Gastroesophageal sphincter (tissue), 4 donors: ENCODE data around the gene FXYD6. TPM values are rescaled to one million over a fixed set of nuclear protein-coding genes. Genes with fewer than 3 reads are reported as not detected.

ENCODE experiments used
- ATAC-seq: fragments of 150-250 bp; one replicate; pipeline ENCODE4 v1.9.1; 2016; ENCODE audit warnings: mild to moderate bottlenecking, moderate library complexity
- H3K27ac ChIP-seq, 4 donors: fragments of 200-600 bp; sonication (generic) in 3 of 4; 1 replicate in 3 of 4; 2 replicates in 1 of 4; pipeline ENCODE4 v1.5.1; 2016 to 2019
- H3K27me3 ChIP-seq: fragments of 200-600 bp; sonication (generic); one replicate; pipeline ENCODE4 v1.5.1; 2019
- H3K36me3 ChIP-seq, 2 donors: fragments of 200-600 bp; sonication (generic); one replicate each; pipeline ENCODE4 v1.5.1; 2019; ENCODE audit warnings: control low read depth in 1 of 2
- H3K4me1 ChIP-seq, 3 donors: fragments of 200-600 bp; sonication (generic); 1 replicate in 2 of 3; 2 replicates in 1 of 3; pipeline ENCODE4 v1.5.1; 2016 to 2019; ENCODE audit warnings: control low read depth in 2 of 3
- H3K4me3 ChIP-seq, 2 donors: fragments of 200-600 bp; sonication (generic); one replicate each; pipeline ENCODE4 v1.5.1; 2019; ENCODE audit warnings: mild to moderate bottlenecking in 1 of 2, moderate library complexity in 1 of 2
- H3K9me3 ChIP-seq, 3 donors: fragments of 200-600 bp; sonication (generic); one replicate each; pipeline ENCODE4 v1.5.1; 2017 to 2019; ENCODE audit warnings: control low read depth in 2 of 3
- CTCF ChIP-seq, 4 experiments: fragments of 200-600 bp in 2 of 4; fragments of 450-650 bp in 2 of 4; sonication (generic) in 1 of 4; IDR thresholded peaks; one replicate each; pipeline ENCODE4 v1.5.1; 2017 to 2019; ENCODE audit warnings: antibody characterized with exemption in 4 of 4, mild to moderate bottlenecking in 2 of 4, moderate library complexity in 2 of 4
- EP300 ChIP-seq: sonication (generic); formaldehyde crosslinking; IDR thresholded peaks from one replicate; pipeline ENCODE4 v1.6.1; 2017; ENCODE audit warnings: antibody characterized with exemption, mild to moderate bottlenecking
- POLR2A ChIP-seq, 2 donors: fragments of 450-650 bp; IDR thresholded peaks; one replicate each; pipeline ENCODE4 v1.6.1; 2017; ENCODE audit warnings: antibody characterized with exemption in 2 of 2, mild to moderate bottlenecking in 2 of 2, moderate library complexity in 1 of 2
- POLR2AphosphoS5 ChIP-seq: sonication (generic); formaldehyde crosslinking; IDR thresholded peaks from one replicate; pipeline ENCODE4 v1.6.1; 2017; ENCODE audit warnings: antibody characterized with exemption
- WGBS, 2 donors: methylation state at CpG; one replicate each; pipeline ENCODE4 v1.1.5; 2018; ENCODE audit warnings: low coverage in 1 of 2; 5-methylcytosine and 5-hydroxymethylcytosine counted together
- total RNA-seq, 4 donors: library from RNA; depleted of rRNA; stranded (reverse); fragments of >200 nt; gene quantifications; one replicate each; pipeline ENCODE4 v1.1.0, GENCODE V29; 2016

The FXYD6 gene
- total RNA-seq, 4 donors from 2014 or later = 28.6 to 76.7 (median 74.4) TPM

- TF ChIP-seq EP300 (no peak), CTCF (IDR thresholded peaks at IDR 0.05) (no peak), POLR2A (IDR thresholded peaks at IDR 0.05) (no peak), POLR2AphosphoS5 (no peak)
- no peak for ATAC-seq
- Histone ChIP-seq H3K4me3 (peak overlapping the region; percentile 73 to 87), H3K27me3 (peaks cover 10% of the 10 kb centered on the region), H3K36me3 (no peaks in the 10 kb centered on the region), H3K27ac (peak overlapping the region; percentile 37 to 87 (median 82)), H3K4me1 (peaks cover 0 to 72% (median 19%) of the 10 kb centered on the region in 3 donors), H3K9me3 (no peaks in the 10 kb centered on the region)
- 0% methylated on average over 2 to 9 of the region's 9 CpGs for WGBS, 2 donors
These were observed 458 bp downstream of the FXYD6 start for GRCh38 chr11:117876059-117876340.

DNA sequence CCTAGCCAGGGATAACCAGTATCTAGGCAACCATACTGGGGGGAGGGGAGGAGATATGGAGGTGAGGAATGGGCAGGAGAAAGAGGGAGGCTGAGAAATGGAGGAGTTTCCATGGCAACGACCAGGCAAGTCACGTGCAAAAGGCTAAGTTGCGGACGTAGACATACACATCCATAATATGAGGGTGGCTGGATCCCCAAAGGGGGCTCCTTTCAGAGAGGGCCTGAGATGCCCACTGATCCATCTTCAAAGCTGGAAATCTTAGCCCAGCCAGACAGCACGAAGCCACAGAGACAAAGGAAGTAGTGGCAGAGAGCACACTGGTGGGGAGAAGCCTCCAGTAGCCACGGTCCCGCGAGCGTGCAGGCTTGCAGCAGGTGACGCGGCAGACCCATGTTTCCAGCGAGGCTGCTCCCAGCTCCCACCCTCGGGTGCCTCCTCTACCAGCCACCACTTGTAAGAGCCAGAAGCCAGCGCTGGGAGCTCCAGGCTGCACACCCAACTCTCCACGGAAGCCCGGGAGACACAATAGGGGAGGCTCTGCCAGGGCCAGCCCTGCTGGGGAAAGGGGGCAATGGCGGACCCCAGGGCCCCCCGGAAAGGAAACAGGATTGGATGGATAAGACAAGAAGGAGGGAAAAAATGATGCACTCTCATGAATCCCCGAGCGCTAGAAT is 938 bp downstream of the FXYD6 start:
- H3K27me3 ChIP-seq = peaks cover 10% of the 10 kb centered on the region
- H3K4me3 ChIP-seq = peak overlapping the region; percentile 73 to 87
- H3K27ac ChIP-seq = peak overlapping the region in 3 of 4 donors; percentile 80 to 87 (median 83)
- H3K4me1 ChIP-seq = peaks cover 0 to 73% (median 19%) of the 10 kb centered on the region in 3 donors
- ATAC-seq = no peak
- no peaks in the 10 kb centered on the region for H3K9me3 ChIP-seq
- 2 to 8% methylated on average over 2 to 19 of the region's 20 CpGs for WGBS, 2 donors
- H3K36me3 ChIP-seq = no peaks in the 10 kb centered on the region
- TF ChIP-seq POLR2AphosphoS5 (no peak), EP300 (no peak), CTCF (IDR thresholded peaks at IDR 0.05) (no peak), POLR2A (IDR thresholded peaks at IDR 0.05) (no peak)

GRCh38 chr11:117874910-117875381 is 1.5 kb downstream of the FXYD6 start:
- Histone ChIP-seq H3K27me3 (peaks cover 10% of the 10 kb centered on the region), H3K4me3 (peak overlapping the region in 1 of 2 donors; percentile 73), H3K4me1 (peaks cover 0 to 79% (median 20%) of the 10 kb centered on the region in 3 donors), H3K36me3 (no peaks in the 10 kb centered on the region), H3K27ac (peak overlapping the region in 3 of 4 donors; percentile 80 to 87 (median 83)), H3K9me3 (no peaks in the 10 kb centered on the region)
- TF ChIP-seq POLR2A (IDR thresholded peaks at IDR 0.05) (no peak), CTCF (IDR thresholded peaks at IDR 0.05) (no peak), EP300 (no peak), POLR2AphosphoS5 (no peak)
- ATAC-seq = no peak
- 75 to 86% methylated on average over 1 to 4 of the region's 4 CpGs for WGBS, 2 donors

DNA sequence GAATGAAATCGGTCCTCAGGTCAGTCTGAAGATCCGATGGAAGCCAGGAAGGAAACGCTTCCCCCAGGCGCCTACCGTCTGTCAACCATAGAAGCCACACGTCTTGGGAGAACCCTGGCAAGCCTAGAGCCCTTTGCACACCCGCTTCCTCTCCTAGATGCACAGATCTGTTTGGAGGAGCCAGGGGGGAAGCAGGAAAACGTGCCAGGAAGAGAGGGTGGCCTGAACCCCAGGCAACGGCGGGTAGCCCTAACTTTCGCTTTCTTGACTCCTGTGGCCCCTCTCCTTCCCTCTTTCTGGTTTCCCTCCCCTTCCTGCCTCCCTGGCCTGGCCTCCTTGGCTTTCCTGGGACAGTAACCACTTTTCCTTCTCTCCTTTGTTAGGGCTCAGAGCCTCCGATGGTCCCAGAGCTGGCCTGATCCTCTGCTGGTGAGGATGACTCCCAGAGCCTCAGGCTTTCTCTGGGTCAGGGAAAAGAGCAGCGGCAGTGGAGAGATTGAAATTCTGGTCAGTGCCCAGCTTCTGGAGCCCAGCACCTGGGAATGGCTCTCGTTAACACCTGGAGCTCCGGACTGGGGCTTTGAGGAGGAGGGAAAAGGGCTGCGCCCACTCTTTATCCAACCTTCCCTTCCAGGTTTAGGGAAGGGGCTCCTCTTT is 2.1 kb downstream of the FXYD6 start:
- Histone ChIP-seq H3K36me3 (no peaks in the 10 kb centered on the region), H3K4me3 (peak overlapping the region in 1 of 2 donors; percentile 73), H3K9me3 (no peaks in the 10 kb centered on the region), H3K4me1 (peaks cover 0 to 84% (median 23%) of the 10 kb centered on the region in 3 donors), H3K27ac (peak overlapping the region in 3 of 4 donors; percentile 80 to 87 (median 83)), H3K27me3 (peaks cover 10% of the 10 kb centered on the region)
- WGBS, 2 donors = 40% methylated on average over 3 to 12 of the region's 16 CpGs
- TF ChIP-seq POLR2AphosphoS5 (no peak), CTCF (IDR thresholded peaks at IDR 0.05) (no peak), EP300 (no peak), POLR2A (IDR thresholded peaks at IDR 0.05) (no peak)
- ATAC-seq = no peak

DNA sequence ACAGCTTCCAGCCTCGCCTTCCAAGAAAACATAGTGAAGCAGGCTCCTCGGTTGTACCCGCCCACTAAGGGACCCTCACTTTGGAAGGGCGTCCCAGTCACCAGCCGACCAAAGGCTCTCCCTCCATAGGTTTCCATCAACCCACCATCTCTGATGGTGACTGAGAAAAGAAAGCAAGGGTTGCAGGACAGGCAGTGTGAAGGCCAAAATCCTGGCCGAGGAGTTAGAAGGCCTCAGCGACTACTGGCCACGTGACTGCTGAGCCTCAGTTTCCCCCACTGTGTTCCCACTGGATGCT is 2.7 kb downstream of the FXYD6 start:
- Histone ChIP-seq H3K27ac (peak overlapping the region in 3 of 4 donors; percentile 80 to 87 (median 83)), H3K4me3 (no peak overlapping the region), H3K27me3 (peaks cover 10% of the 10 kb centered on the region), H3K9me3 (no peaks in the 10 kb centered on the region), H3K36me3 (no peaks in the 10 kb centered on the region), H3K4me1 (peaks cover 0 to 90% (median 28%) of the 10 kb centered on the region in 3 donors)
- WGBS, 2 donors = 34 to 92% methylated on average over 3 to 7 of the region's 8 CpGs
- TF ChIP-seq EP300 (no peak), POLR2A (IDR thresholded peaks at IDR 0.05) (no peak), POLR2AphosphoS5 (no peak), CTCF (IDR thresholded peaks at IDR 0.05) (no peak)
- ATAC-seq = no peak
